Activated T-cell treated with anti-CD3 and anti-CD28 coated beads for 24 hours (primary cell): ENCODE measurements around the gene HOXA6.

ENCODE experiments used
- DNase-seq: peaks from one replicate; pipeline ENCODE4 v3.0.0-alpha.2; 2020; ENCODE audit warnings: low read depth

HOXA6 gene

GRCh38 chr7:27149842-27150567 is 2.4 kb upstream of the HOXA6 start:
- no peak for DNase-seq

- DNase-seq = no peak
Observed at GRCh38 chr7:27148756-27149641, 1.4 kb upstream of the HOXA6 start.

GRCh38 chr7:27148031-27148755 is 619 bp upstream of the HOXA6 start:
- DNase-seq = no peak

- DNase-seq = no peak
Observed at GRCh38 chr7:27146491-27147198, 929 bp downstream of the HOXA6 start.

- DNase-seq = no peak
Observed at GRCh38 chr7:27145914-27146412, 1.6 kb downstream of the HOXA6 start.

GRCh38 chr7:27145165-27145913 is 2.2 kb downstream of the HOXA6 start:
- DNase-seq = no peak

GRCh38 chr7:27144781-27145164 is 2.8 kb downstream of the HOXA6 start:
- DNase-seq = no peak

GRCh38 chr7:27143950-27144780 is 3.4 kb downstream of the HOXA6 start:
- no peak for DNase-seq

GRCh38 chr7:27143023-27143949 is 4.3 kb downstream of the HOXA6 start, which contains the start of gene HOXA5:
HOXA5 (minus strand) TSS chr7:27143681; CDS start chr7:27143607, 74 bp downstream.
- DNase-seq = no peak

GRCh38 chr7:27142580-27143022 is 5.0 kb downstream of the HOXA6 start:
- DNase-seq = no peak

GRCh38 chr7:27141923-27142579 is 5.5 kb downstream of the HOXA6 start:
- DNase-seq = no peak

GRCh38 chr7:27141137-27141922 is 6.2 kb downstream of the HOXA6 start:
- no peak for DNase-seq

GRCh38 chr7:27140126-27140857 is 7.3 kb downstream of the HOXA6 start:
- no peak for DNase-seq

GRCh38 chr7:27139334-27140125 is 8.0 kb downstream of the HOXA6 start:
- no peak for DNase-seq

- no peak for DNase-seq
Observed at GRCh38 chr7:27138985-27139333, 8.6 kb downstream of the HOXA6 start.

- no peak for DNase-seq
Observed at GRCh38 chr7:27138472-27138871, 9.1 kb downstream of the HOXA6 start.
